Measurements from ENCODE around the gene ARL6IP5.

DNA sequence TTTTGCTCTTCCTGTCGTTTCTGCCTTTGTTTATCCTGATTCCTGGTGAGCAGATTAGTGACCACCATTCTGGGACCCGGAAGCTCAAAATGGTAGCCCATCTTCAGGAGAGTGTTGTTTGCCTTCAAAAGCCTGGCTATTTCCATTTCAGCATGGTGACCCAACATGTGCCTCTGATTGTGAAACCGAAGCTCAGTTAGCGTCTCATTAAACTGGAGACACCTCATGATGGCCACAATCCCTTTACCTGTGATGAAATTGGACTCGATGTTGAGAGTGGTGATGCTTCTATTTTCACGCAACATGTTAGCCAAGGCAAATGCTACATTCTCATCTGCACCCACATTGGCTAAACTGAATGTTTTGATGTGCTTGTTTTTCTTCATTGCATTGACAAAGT is 34.4 kb downstream of the ARL6IP5 start:
- no peak for TF ChIP-seq ZNF217 (CRISPR knock-in tag; IDR thresholded peaks at IDR 0.05)
- no peak for TF ChIP-seq BACH1 (tag; IDR thresholded peaks at IDR 0.05)
- no peak for TF ChIP-seq SMAD4 (CRISPR knock-in tag; conservative IDR thresholded peaks at IDR 0.05)
- TF ChIP-seq, protein P1, sequence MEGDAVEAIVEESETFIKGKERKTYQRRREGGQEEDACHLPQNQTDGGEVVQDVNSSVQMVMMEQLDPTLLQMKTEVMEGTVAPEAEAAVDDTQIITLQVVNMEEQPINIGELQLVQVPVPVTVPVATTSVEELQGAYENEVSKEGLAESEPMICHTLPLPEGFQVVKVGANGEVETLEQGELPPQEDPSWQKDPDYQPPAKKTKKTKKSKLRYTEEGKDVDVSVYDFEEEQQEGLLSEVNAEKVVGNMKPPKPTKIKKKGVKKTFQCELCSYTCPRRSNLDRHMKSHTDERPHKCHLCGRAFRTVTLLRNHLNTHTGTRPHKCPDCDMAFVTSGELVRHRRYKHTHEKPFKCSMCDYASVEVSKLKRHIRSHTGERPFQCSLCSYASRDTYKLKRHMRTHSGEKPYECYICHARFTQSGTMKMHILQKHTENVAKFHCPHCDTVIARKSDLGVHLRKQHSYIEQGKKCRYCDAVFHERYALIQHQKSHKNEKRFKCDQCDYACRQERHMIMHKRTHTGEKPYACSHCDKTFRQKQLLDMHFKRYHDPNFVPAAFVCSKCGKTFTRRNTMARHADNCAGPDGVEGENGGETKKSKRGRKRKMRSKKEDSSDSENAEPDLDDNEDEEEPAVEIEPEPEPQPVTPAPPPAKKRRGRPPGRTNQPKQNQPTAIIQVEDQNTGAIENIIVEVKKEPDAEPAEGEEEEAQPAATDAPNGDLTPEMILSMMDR (IDR thresholded peaks at IDR 0.05 in 2 of 3, conservative IDR thresholded peaks at IDR 0.05 in 1 of 3; ENCODE audit: insufficient read depth in 2 of 3, low read depth in 1 of 3, low read length in 3 of 3), result no peak
- TF ChIP-seq ZNF324 (CRISPR knock-in tag; IDR thresholded peaks at IDR 0.05), result no peak
- no peak for TF ChIP-seq TAF1 (IDR thresholded peaks at IDR 0.05; ENCODE audit: control insufficient read depth, extremely low read depth, insufficient read depth, low read length, severe bottlenecking)
- TF ChIP-seq RAD21 (CRISPR knock-in tag; conservative IDR thresholded peaks at IDR 0.05 in 1 of 2, IDR thresholded peaks at IDR 0.05 in 1 of 2), result no peak
- TF ChIP-seq ZNF445 (CRISPR knock-in tag; IDR thresholded peaks at IDR 0.05; ENCODE audit: low read depth), result no peak

Data from K562 (cell line).